Common myeloid progenitor, CD34-positive (primary cell): ENCODE measurements around the gene HDGFL2.

Experiments used
- CTCF ChIA-PET: fragments of 350-600 bp; sonication (Branson Sonifier 250); formaldehyde crosslinking; loops from one replicate; lab custom pipeline; 2021; ENCODE audit warnings: antibody characterized with exemption; lab: Charles Lee
- POLR2A ChIA-PET: fragments of 350-600 bp; sonication (Branson Sonifier 250); formaldehyde crosslinking; loops from one replicate; lab custom pipeline; 2021; ENCODE audit warnings: antibody characterized with exemption; lab: Charles Lee
- DNase-seq, 3 donors: peaks; one replicate each; pipeline versions ENCODE4 v3.0.0 to v3.0.0-alpha.2; 2013
- H3K27ac ChIP-seq, 2 experiments: 1 replicate in 1 of 2; 2 replicates in 1 of 2; pipeline ENCODE4 v1.7.0; 2013; ENCODE audit warnings: inconsistent platforms in 2 of 2, low read length in 2 of 2, mild to moderate bottlenecking in 2 of 2, low read depth in 1 of 2, moderate library complexity in 1 of 2; ENCODE audit not compliant: severe bottlenecking in 2 of 2, insufficient read depth in 1 of 2, poor library complexity in 1 of 2
- H3K27me3 ChIP-seq, 5 experiments: replicated peaks in 2 of 5; 1 replicate in 3 of 5; 2 replicates in 2 of 5; pipeline versions ENCODE4 v1.6.1 to v1.7.0; 2013; ENCODE audit warnings: low read length in 4 of 5, mild to moderate bottlenecking in 2 of 5, moderate library complexity in 2 of 5, inconsistent platforms in 1 of 5; ENCODE audit not compliant: insufficient read depth in 5 of 5, control insufficient read depth in 4 of 5
- H3K36me3 ChIP-seq, 4 experiments: 1 replicate in 2 of 4; 2 replicates in 2 of 4; pipeline versions ENCODE4 v1.6.1 to v1.7.0; 2013; ENCODE audit warnings: low read length in 3 of 4, control low read depth in 1 of 4, mild to moderate bottlenecking in 1 of 4; ENCODE audit not compliant: control insufficient read depth in 4 of 4, insufficient read depth in 4 of 4
- H3K4me1 ChIP-seq, 4 experiments: 1 replicate in 3 of 4; 2 replicates in 1 of 4; pipeline versions ENCODE4 v1.6.1 to v1.7.1; 2013; ENCODE audit warnings: low read length in 3 of 4, mild to moderate bottlenecking in 3 of 4, control low read depth in 1 of 4, inconsistent platforms in 1 of 4, moderate library complexity in 1 of 4; ENCODE audit not compliant: control insufficient read depth in 4 of 4, insufficient read depth in 4 of 4; ENCODE audit errors: control extremely low read depth in 1 of 4
- H3K4me3 ChIP-seq, 7 experiments: 1 replicate in 4 of 7; 2 replicates in 3 of 7; pipeline versions ENCODE4 v1.5.1 to v1.7.0; 2013; ENCODE audit warnings: mild to moderate bottlenecking in 7 of 7, low read length in 6 of 7, moderate library complexity in 6 of 7, inconsistent platforms in 2 of 7, low read depth in 2 of 7, control low read depth in 1 of 7; ENCODE audit not compliant: insufficient read depth in 4 of 7, control insufficient read depth in 1 of 7; ENCODE audit errors: extremely low read depth in 1 of 7
- H3K9me3 ChIP-seq, 5 experiments: 1 replicate in 4 of 5; 2 replicates in 1 of 5; pipeline versions ENCODE4 v1.6.1 to v1.7.1; 2013; ENCODE audit warnings: low read length in 4 of 5, mild to moderate bottlenecking in 2 of 5, inconsistent platforms in 1 of 5, low read depth in 1 of 5, moderate library complexity in 1 of 5; ENCODE audit not compliant: control insufficient read depth in 4 of 5, insufficient read depth in 2 of 5; ENCODE audit errors: control extremely low read depth in 1 of 5
- WGBS: methylation state at CpG from one replicate; pipeline ENCODE4 v1.1.5; 2013; ENCODE audit not compliant: insufficient coverage; 5-methylcytosine and 5-hydroxymethylcytosine counted together

HDGFL2 gene

GRCh38 chr19:4502282-4503131, 30.4 kb downstream of the HDGFL2 start:
- WGBS = 97% methylated on average over 31 of the region's 37 CpGs
- no peak overlapping the region for H3K4me3 ChIP-seq
- CTCF ChIA-PET = interaction anchor here (1.3 kb wide), 1 partner anchor 23 kb away, joined by 3 read pairs; no protein-coding TSS in a partner anchor
- no peak for DNase-seq
- H3K4me1 ChIP-seq = peaks cover 0 to 9% (median 4%) of the 10 kb centered on the region in 4 experiments
- POLR2A ChIA-PET = no interaction called here
- no peaks in the 10 kb centered on the region for H3K27me3 ChIP-seq
- no peak overlapping the region for H3K27ac ChIP-seq
- no peaks in the 10 kb centered on the region for H3K9me3 ChIP-seq
- peaks cover 0 to 68% (median 45%) of the 10 kb centered on the region in 4 experiments for H3K36me3 ChIP-seq

DNA sequence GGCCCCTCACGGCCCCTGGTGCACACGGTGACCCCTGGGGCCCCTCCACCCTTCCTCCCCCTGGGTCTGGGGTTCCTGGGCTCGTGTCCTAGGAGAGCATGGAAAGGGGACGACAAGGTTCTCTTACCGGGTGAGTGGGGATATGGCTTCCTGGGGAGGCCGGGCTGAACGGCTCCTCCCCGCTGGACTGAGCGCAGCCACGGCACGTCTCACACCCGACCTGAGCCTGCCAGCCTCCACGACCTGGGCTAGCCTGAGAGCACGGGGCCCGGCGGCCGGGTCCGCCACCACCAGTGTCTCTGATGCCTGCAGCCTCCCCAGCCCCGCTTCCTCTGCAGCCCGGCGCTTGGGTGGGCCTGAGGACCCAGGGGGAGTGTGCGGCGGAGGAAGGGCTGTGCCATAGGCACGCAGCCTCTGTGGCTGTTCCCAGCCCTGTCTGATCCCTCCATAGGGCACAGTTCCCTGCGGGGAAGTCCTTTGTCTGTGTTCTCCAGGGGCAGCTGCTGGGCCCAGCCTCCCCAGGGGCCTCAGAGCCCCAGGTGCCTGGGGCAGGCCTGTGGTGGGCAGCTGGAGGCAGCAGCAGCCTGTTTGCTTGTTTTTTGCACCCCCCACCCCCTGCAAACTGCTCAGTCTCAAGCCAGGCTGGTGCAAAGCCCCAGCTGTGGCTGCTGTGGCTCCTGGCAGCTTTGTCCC, 31.2 kb downstream of the HDGFL2 start:
- Histone ChIP-seq H3K4me3 (no peak overlapping the region), H3K27me3 (no peaks in the 10 kb centered on the region), H3K36me3 (peaks cover 0 to 60% (median 39%) of the 10 kb centered on the region in 4 experiments), H3K27ac (no peak overlapping the region), H3K9me3 (no peaks in the 10 kb centered on the region), H3K4me1 (peaks cover 0 to 9% (median 4%) of the 10 kb centered on the region in 4 experiments)
- no peak for DNase-seq
- 95% methylated on average over 22 of the region's 25 CpGs for whole genome bisulfite sequencing
- CTCF ChIA-PET = interaction anchor here (1.3 kb wide), 1 partner anchor 22 kb away, joined by 3 read pairs; no protein-coding TSS in a partner anchor
- POLR2A ChIA-PET = no interaction called here

GRCh38 chr19:4503825-4504170, 31.7 kb downstream of the HDGFL2 start:
- Histone ChIP-seq H3K36me3 (peaks cover 0 to 55% (median 34%) of the 10 kb centered on the region in 4 experiments), H3K27ac (no peak overlapping the region), H3K27me3 (no peaks in the 10 kb centered on the region), H3K4me3 (no peak overlapping the region), H3K9me3 (no peaks in the 10 kb centered on the region), H3K4me1 (peaks cover 0 to 9% (median 4%) of the 10 kb centered on the region in 4 experiments)
- ChIA-PET POLR2A (no interaction called here), CTCF (no interaction called here)
- no peak for DNase-seq
- WGBS = 95% methylated on average over 9 of the region's 10 CpGs

GRCh38 chr19:4504297-4504701, 32.2 kb downstream of the HDGFL2 start:
- 94% methylated on average over 23 of the region's 23 CpGs for WGBS
- ChIA-PET CTCF (no interaction called here), POLR2A (no interaction called here)
- H3K36me3 ChIP-seq = peaks cover 0 to 53% (median 33%) of the 10 kb centered on the region in 4 experiments
- H3K4me3 ChIP-seq = no peak overlapping the region
- DNase-seq = no peak
- no peaks in the 10 kb centered on the region for H3K27me3 ChIP-seq
- peaks cover 0 to 9% (median 4%) of the 10 kb centered on the region in 4 experiments for H3K4me1 ChIP-seq
- no peaks in the 10 kb centered on the region for H3K9me3 ChIP-seq
- H3K27ac ChIP-seq = no peak overlapping the region

GRCh38 chr19:4504891-4505569, 32.9 kb downstream of the HDGFL2 start:
- Histone ChIP-seq H3K4me3 (no peak overlapping the region), H3K9me3 (no peaks in the 10 kb centered on the region), H3K27me3 (no peaks in the 10 kb centered on the region), H3K36me3 (peaks cover 0 to 48% (median 30%) of the 10 kb centered on the region in 4 experiments), H3K4me1 (peaks cover 0 to 9% (median 4%) of the 10 kb centered on the region in 4 experiments), H3K27ac (no peak overlapping the region)
- no peak for DNase-seq
- CTCF ChIA-PET = no interaction called here
- POLR2A ChIA-PET = no interaction called here
- WGBS = 96% methylated on average over 13 of the region's 15 CpGs

DNA sequence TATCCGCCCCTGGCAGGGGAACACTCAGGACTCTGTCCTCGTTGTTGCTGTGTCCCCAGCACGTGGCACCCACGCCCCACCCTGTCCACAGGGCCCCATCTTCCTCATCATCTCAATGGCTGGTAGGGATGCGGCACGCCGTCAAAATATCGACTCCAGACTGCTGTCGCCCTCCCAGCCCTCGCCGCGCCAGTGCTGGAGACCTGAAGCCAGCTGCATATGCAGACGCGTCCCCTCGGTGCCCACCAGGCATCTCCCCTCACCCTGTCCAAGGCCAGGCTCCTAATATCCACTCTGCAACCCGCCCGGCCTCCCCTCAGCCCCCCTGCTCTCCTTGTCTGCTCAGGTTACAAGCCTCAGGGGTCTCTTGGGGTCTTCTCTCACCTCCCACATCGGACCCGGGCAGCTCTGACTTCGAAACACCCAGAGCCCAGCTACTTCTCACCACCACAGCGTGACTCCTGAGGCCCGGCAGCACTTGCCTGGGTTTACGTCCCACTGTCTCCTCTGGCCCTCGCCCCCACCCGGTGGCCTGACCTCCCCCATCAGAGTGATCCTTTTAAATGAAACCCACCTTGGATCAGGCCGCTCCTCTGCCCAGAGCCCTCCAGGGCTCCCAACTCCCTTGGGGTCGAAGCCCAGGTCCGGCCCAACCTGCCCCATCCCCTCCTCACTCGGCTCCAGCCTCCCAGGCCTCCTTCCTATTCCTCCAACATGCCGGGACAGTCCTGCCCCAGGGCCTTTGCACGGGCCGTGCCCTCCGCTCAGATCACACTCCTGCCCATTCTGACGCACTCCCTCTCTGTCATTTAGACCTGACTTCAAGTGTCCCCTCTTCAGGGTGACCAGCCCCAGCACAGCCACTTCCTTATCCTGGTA, 33.7 kb downstream of the HDGFL2 start:
- ChIA-PET CTCF (no interaction called here), POLR2A (no interaction called here)
- 97% methylated on average over 32 of the region's 34 CpGs for WGBS
- H3K27me3 ChIP-seq = no peaks in the 10 kb centered on the region
- peaks cover 0 to 44% (median 28%) of the 10 kb centered on the region in 4 experiments for H3K36me3 ChIP-seq
- peaks cover 0 to 9% (median 4%) of the 10 kb centered on the region in 4 experiments for H3K4me1 ChIP-seq
- no peak for DNase-seq
- H3K27ac ChIP-seq = no peak overlapping the region
- no peaks in the 10 kb centered on the region for H3K9me3 ChIP-seq
- H3K4me3 ChIP-seq = no peak overlapping the region
